Esophagus squamous epithelium (tissue), 4 donors: Measurements from ENCODE around the gene SYPL1.

Source experiments
- CTCF ChIP-seq, 6 experiments: fragments of 450-650 bp in 4 of 6; fragments of 200-600 bp in 2 of 6; sonication (generic) in 2 of 6; IDR thresholded peaks; one replicate each; pipeline ENCODE4 v1.5.1; 2016 to 2019; ENCODE audit warnings: antibody characterized with exemption in 6 of 6, mild to moderate bottlenecking in 4 of 6, moderate library complexity in 4 of 6
- POLR2A ChIP-seq, 4 donors: fragments of 450-650 bp; IDR thresholded peaks; one replicate each; pipeline ENCODE4 v1.6.1; 2017; ENCODE audit warnings: antibody characterized with exemption in 4 of 4, mild to moderate bottlenecking in 4 of 4, moderate library complexity in 3 of 4

- TF ChIP-seq CTCF (IDR thresholded peaks at IDR 0.05) (no peak), POLR2A (IDR thresholded peaks at IDR 0.05) (no peak)
These were observed 63.4 kb downstream of the SYPL1 start for GRCh38 chr7:106048706-106049020.
